ENCODE data around the gene TRAPPC2L. TPM values are rescaled to one million over a fixed set of nuclear protein-coding genes. Genes with fewer than 3 reads are reported as not detected.

TRAPPC2L gene
- total RNA-seq, result 71.7 and 74.0 TPM in 2 replicates
- long read RNA-seq, transcript TRAPPC2L-201 (5 exons, 2,215 nt), result major isoform, 16 of 92 reads
- long read RNA-seq, partial matches to known transcripts, result 0 of 92 reads
- long read RNA-seq, other reads (novel, unspliced or antisense), result 67 of 92 reads

GRCh38 chr16:88856828-88857727 lies at the start of gene TRAPPC2L, which contains the start of gene GALNS:
Gene TRAPPC2L, plus strand, starts transcription at chr16:88857127. Its CDS starts 24 bp downstream, at chr16:88857151.
Gene GALNS, minus strand, starts transcription at chr16:88856947. Its CDS starts 70 bp downstream, at chr16:88856877.
- Mint-ChIP-seq H3K36me3 (ENCODE audit: unreplicated experiment) (peaks cover 18% of the 10 kb centered on the region), H3K27ac (ENCODE audit: unreplicated experiment) (peak within 1 kb of the TSS; percentile 86), H3K4me1 (ENCODE audit: unreplicated experiment) (peaks cover 19% of the 10 kb centered on the region), H3K27me3 (ENCODE audit: unreplicated experiment) (no peaks in the 10 kb centered on the region), H3K9me3 (ENCODE audit: unreplicated experiment) (no peaks in the 10 kb centered on the region), H3K4me3 (ENCODE audit: unreplicated experiment) (peak within 1 kb of the TSS; percentile 89)
- peak; percentile 100 for DNase-seq (ENCODE audit: extremely low spot score, unreplicated experiment)
- TF ChIP-seq CTCF (IDR thresholded peaks at IDR 0.05), result no peak

DNA sequence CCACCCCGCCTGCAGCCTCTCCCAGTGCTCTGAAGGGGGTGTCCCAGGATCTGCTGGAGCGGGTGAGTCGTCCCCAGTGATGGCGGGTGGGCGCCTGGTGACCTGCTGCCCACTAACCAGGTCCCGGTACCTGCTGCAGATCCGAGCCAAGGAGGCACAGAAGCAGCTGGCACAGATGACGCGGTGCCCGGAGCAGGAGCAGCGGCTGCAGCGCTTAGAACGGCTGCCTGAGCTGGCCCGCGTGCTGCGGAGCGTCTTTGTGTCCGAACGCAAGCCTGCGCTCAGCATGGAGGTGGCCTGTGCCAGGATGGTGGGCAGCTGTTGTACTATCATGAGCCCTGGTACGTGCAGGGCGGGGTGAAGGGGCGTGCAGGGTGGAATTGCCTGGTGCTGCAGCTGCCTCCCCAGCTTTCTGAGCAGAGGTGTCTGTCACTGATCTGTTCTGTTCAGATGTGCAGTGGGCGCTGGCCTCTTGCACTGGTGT lies 49.7 kb upstream of the TRAPPC2L start:
- Mint-ChIP-seq H3K27ac (ENCODE audit: unreplicated experiment) (no peak overlapping the region), H3K27me3 (ENCODE audit: unreplicated experiment) (no peaks in the 10 kb centered on the region), H3K4me1 (ENCODE audit: unreplicated experiment) (peaks cover 20% of the 10 kb centered on the region), H3K4me3 (ENCODE audit: unreplicated experiment) (no peak overlapping the region), H3K9me3 (ENCODE audit: unreplicated experiment) (no peaks in the 10 kb centered on the region), H3K36me3 (ENCODE audit: unreplicated experiment) (no peaks in the 10 kb centered on the region)
- TF ChIP-seq CTCF (IDR thresholded peaks at IDR 0.05), result no peak
- no peak for DNase-seq (ENCODE audit: extremely low spot score, unreplicated experiment)

GRCh38 chr16:88807626-88808453 lies 49.1 kb upstream of the TRAPPC2L start:
- Mint-ChIP-seq H3K9me3 (ENCODE audit: unreplicated experiment) (no peaks in the 10 kb centered on the region), H3K4me3 (ENCODE audit: unreplicated experiment) (no peak overlapping the region), H3K36me3 (ENCODE audit: unreplicated experiment) (no peaks in the 10 kb centered on the region), H3K27me3 (ENCODE audit: unreplicated experiment) (no peaks in the 10 kb centered on the region), H3K4me1 (ENCODE audit: unreplicated experiment) (peaks cover 22% of the 10 kb centered on the region), H3K27ac (ENCODE audit: unreplicated experiment) (no peak overlapping the region)
- TF ChIP-seq CTCF (IDR thresholded peaks at IDR 0.05), result no peak
- no peak for DNase-seq (ENCODE audit: extremely low spot score, unreplicated experiment)

GRCh38 chr16:88809068-88809675 lies 47.8 kb upstream of the TRAPPC2L start:
- H3K27ac Mint-ChIP-seq (ENCODE audit: unreplicated experiment), result peak overlapping the region; percentile 14
- peak; percentile 78 for DNase-seq (ENCODE audit: extremely low spot score, unreplicated experiment)
- no peaks in the 10 kb centered on the region for H3K9me3 Mint-ChIP-seq (ENCODE audit: unreplicated experiment)
- TF ChIP-seq CTCF (IDR thresholded peaks at IDR 0.05), result no peak
- H3K4me3 Mint-ChIP-seq (ENCODE audit: unreplicated experiment), result no peak overlapping the region
- H3K36me3 Mint-ChIP-seq (ENCODE audit: unreplicated experiment), result no peaks in the 10 kb centered on the region
- H3K27me3 Mint-ChIP-seq (ENCODE audit: unreplicated experiment), result no peaks in the 10 kb centered on the region
- H3K4me1 Mint-ChIP-seq (ENCODE audit: unreplicated experiment), result peaks cover 21% of the 10 kb centered on the region

All from osteocyte (in vitro differentiated cells).